HL-60 (cell line): Measurements from ENCODE around the gene ANK3.

Source experiments
- DNase-seq, 2 experiments: peaks; one replicate each; pipeline ENCODE4 v3.0.0-alpha.2; 2010 to 2020; ENCODE audit warnings: low read depth in 1 of 2, low spot score in 1 of 2
- H3K27ac ChIP-seq: fragments of 250-450 bp; sonication (Bioruptor Pico); replicated peaks from 2 replicates; pipeline ENCODE4 v1.5.1; 2020; ENCODE audit warnings: mild to moderate bottlenecking, moderate library complexity
- H3K27me3 ChIP-seq: fragments of 250-450 bp; sonication (Bioruptor Pico); 2 replicates; pipeline ENCODE4 v1.5.1; 2021; ENCODE audit warnings: mild to moderate bottlenecking, moderate library complexity; ENCODE audit not compliant: insufficient read depth, poor library complexity, severe bottlenecking
- H3K4me3 ChIP-seq: replicated peaks from 2 replicates; pipeline ENCODE4 v1.5.1; 2011; ENCODE audit warnings: mild to moderate bottlenecking, control low read depth, low read length; ENCODE audit not compliant: insufficient read depth
- CTCF ChIP-seq: IDR thresholded peaks from one replicate; pipeline ENCODE4 v1.5.1; 2011; ENCODE audit warnings: low read length, control low read depth, inconsistent platforms; ENCODE audit not compliant: insufficient read depth
- GABPA ChIP-seq: IDR thresholded peaks from 2 replicates; pipeline ENCODE4 v1.6.1; 2012; ENCODE audit warnings: low read depth
- POLR2AphosphoS5 ChIP-seq: IDR thresholded peaks from 2 replicates; pipeline ENCODE4 v1.6.1; 2012; ENCODE audit warnings: low read depth
- REST ChIP-seq: IDR thresholded peaks from 2 replicates; pipeline ENCODE4 v1.6.1; 2012; ENCODE audit warnings: low read depth; ENCODE audit not compliant: insufficient replicate concordance
- SPI1 ChIP-seq: IDR thresholded peaks from 2 replicates; pipeline ENCODE4 v1.6.1; 2012; ENCODE audit warnings: low read depth, mild to moderate bottlenecking, borderline replicate concordance

The ANK3 gene

GRCh38 chr10:60385399-60385738 is 4.3 kb downstream of the ANK3 start:
- no peaks in the 10 kb centered on the region for H3K27me3 ChIP-seq
- no peak for DNase-seq
- TF ChIP-seq CTCF (no peak), GABPA (no peak), POLR2AphosphoS5 (no peak), REST (no peak), SPI1 (no peak)
- no peak overlapping the region for H3K4me3 ChIP-seq
- no peak overlapping the region for H3K27ac ChIP-seq

GRCh38 chr10:60384708-60385398 is 4.8 kb downstream of the ANK3 start:
- Histone ChIP-seq H3K4me3 (no peak overlapping the region), H3K27ac (no peak overlapping the region)
- TF ChIP-seq GABPA: no peak
- no peak for TF ChIP-seq POLR2AphosphoS5
- no peak for TF ChIP-seq SPI1
- no peak for TF ChIP-seq REST
- TF ChIP-seq CTCF: no peak

DNA sequence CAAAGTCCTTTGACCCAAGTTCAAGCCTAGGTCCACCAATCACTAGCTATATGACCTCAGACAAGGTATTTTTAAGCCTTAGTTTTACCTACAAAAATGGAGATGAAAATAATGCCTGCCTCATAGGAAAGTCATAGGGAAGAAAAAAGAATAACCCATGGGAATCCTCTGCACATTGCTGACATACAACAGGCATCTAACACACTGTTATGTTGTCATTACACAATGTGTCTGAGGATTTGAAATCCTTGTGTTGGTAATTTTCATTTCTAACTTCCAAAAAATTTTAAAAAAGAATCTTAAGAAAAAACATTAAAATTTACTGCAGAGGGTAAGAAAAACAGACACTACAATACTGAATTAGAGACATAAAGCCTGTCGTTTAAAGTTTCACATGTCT is 5.7 kb downstream of the ANK3 start:
- H3K4me3 ChIP-seq: no peak overlapping the region
- TF ChIP-seq GABPA (no peak), REST (no peak), SPI1 (no peak), CTCF (no peak), POLR2AphosphoS5 (no peak)
- H3K27me3 ChIP-seq: no peaks in the 10 kb centered on the region
- DNase-seq: no peak
- no peak overlapping the region for H3K27ac ChIP-seq

More at GRCh38 chr10:60384708-60385398, 4.8 kb downstream of the ANK3 start:
- H3K27me3 ChIP-seq: no peaks in the 10 kb centered on the region
- DNase-seq: no peak
